Activated CD8-positive, alpha-beta memory T cell treated with anti-CD3 and anti-CD28 coated beads, Interleukin-2, amount 10 ng/mL, durations not matched to agents 7 days and 5 days (primary cell): ENCODE data around the gene SLC38A10. TPM values are rescaled to one million over a fixed set of nuclear protein-coding genes. Genes with fewer than 3 reads are reported as not detected.

Source experiments
- ATAC-seq: fragments of 150-1000 bp; cut with Tn5 transposase; one replicate; pipeline ENCODE4 v1.10.0; 2021; ENCODE audit warnings: moderate library complexity
- CTCF ChIA-PET: fragments of 350-600 bp; sonication (Branson Sonifier 250); formaldehyde crosslinking; loops from one replicate; lab custom pipeline; 2021; ENCODE audit warnings: antibody characterized with exemption; lab: Charles Lee
- DNase-seq: peaks from one replicate; pipeline ENCODE4 v3.0.0-alpha.2; 2020
- H3K27ac Mint-ChIP-seq: one replicate; pipeline ENCODE4 v1.8.0; 2021; ENCODE audit warnings: mild to moderate bottlenecking, mixed read lengths
- H3K27me3 Mint-ChIP-seq: one replicate; pipeline ENCODE4 v1.8.0; 2021; ENCODE audit warnings: mixed read lengths
- H3K36me3 Mint-ChIP-seq: one replicate; pipeline ENCODE4 v1.8.0; 2021; ENCODE audit warnings: mild to moderate bottlenecking, mixed read lengths
- H3K4me1 Mint-ChIP-seq: one replicate; pipeline ENCODE4 v1.8.0; 2021; ENCODE audit warnings: mixed read lengths
- H3K4me3 Mint-ChIP-seq: one replicate; pipeline ENCODE4 v1.8.0; 2021; ENCODE audit warnings: mild to moderate bottlenecking, moderate library complexity, mixed read lengths
- H3K9me3 Mint-ChIP-seq: one replicate; pipeline ENCODE4 v1.8.0; 2022; ENCODE audit warnings: low read depth, mixed read lengths
- total RNA-seq, 2 experiments: library from RNA; stranded (reverse); gene quantifications; one replicate each; pipeline ENCODE4 v1.2.3, GENCODE V29; 2021

The SLC38A10 gene
- total RNA-seq, 2 experiments from 2014 or later, result 81.7 to 88.7 TPM

DNA sequence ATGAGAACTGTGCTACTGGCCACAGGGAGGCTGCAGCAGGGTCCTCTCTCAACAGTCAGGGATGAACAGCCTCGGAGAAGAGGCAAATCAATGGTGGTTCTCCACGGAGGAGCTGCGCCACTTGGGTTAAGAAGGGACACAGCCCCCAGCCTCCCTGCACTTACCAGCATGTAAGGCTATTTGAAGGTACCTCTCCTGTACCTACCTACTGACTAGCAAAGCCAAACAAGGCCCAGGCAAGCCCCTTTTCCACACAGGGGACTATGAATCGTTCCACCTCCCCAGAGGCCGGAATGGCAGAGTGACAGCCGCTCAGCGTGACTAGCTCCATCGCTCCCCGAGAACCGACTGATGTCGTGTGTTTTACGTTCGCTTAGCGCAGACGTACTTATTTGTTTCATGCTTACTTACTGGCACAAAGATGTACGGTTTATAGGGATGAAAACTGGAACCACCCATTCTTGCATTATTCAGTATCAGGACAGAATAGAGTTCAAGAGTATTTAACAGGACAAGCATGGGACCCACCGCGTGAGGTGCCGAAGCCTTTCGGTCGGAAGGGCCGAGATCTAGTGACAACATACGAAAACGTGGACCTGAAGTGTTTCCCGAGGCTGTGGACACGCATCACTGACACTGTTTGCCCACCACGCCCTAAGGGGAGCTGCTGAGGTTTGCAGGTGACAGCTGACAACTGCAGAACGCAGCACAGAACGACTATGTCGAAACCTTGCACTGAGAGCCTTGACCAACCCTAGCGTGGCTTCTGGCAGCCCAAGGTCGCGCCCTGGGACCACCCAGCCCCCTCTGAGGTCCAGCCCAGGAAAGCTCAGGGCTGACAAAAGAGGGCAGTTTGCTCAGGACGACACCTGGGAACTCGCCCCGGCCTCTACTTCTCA is 57.3 kb downstream of the SLC38A10 start:
- Mint-ChIP-seq H3K4me3 (peak overlapping the region; percentile 76), H3K27ac (peak overlapping the region; percentile 32), H3K27me3 (no peaks in the 10 kb centered on the region), H3K9me3 (no peaks in the 10 kb centered on the region), H3K4me1 (peaks cover 35% of the 10 kb centered on the region), H3K36me3 (peaks cover 4% of the 10 kb centered on the region)
- CTCF ChIA-PET, result interaction anchor here (1.0 to 1.7 kb wide), 9 partner anchors 9 to 811 kb away, joined by 3 to 8 read pairs (median 5); partner anchors contain the start of gene CEP131
- ATAC-seq (no peak), DNase-seq (no peak)

DNA sequence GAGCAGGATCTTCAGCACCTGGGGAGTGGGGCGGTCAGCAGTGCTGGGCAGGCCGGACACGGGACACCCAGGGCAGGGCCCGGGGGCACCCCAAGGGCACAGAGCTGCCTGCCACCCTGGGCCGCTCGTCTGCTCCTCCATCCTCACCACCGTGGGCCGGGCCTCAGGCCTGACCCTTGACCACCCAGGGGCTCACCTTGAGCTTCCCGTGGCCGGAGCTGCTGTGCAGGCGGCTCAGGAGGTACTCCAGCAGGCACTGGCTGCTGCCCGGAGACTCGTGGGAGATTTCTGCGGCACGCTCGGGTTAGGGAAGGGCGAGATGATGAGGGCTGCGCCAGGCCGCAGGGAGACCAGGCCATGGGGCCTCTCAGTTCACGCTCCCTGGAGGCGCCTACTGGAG is 58.3 kb downstream of the SLC38A10 start:
- H3K36me3 Mint-ChIP-seq, result peaks cover 4% of the 10 kb centered on the region
- H3K4me3 Mint-ChIP-seq, result no peak overlapping the region
- H3K27me3 Mint-ChIP-seq, result no peaks in the 10 kb centered on the region
- CTCF ChIA-PET, result no interaction called here
- no peak overlapping the region for H3K27ac Mint-ChIP-seq
- ATAC-seq, result no peak
- no peak for DNase-seq
- H3K4me1 Mint-ChIP-seq, result peaks cover 29% of the 10 kb centered on the region
- no peaks in the 10 kb centered on the region for H3K9me3 Mint-ChIP-seq

DNA sequence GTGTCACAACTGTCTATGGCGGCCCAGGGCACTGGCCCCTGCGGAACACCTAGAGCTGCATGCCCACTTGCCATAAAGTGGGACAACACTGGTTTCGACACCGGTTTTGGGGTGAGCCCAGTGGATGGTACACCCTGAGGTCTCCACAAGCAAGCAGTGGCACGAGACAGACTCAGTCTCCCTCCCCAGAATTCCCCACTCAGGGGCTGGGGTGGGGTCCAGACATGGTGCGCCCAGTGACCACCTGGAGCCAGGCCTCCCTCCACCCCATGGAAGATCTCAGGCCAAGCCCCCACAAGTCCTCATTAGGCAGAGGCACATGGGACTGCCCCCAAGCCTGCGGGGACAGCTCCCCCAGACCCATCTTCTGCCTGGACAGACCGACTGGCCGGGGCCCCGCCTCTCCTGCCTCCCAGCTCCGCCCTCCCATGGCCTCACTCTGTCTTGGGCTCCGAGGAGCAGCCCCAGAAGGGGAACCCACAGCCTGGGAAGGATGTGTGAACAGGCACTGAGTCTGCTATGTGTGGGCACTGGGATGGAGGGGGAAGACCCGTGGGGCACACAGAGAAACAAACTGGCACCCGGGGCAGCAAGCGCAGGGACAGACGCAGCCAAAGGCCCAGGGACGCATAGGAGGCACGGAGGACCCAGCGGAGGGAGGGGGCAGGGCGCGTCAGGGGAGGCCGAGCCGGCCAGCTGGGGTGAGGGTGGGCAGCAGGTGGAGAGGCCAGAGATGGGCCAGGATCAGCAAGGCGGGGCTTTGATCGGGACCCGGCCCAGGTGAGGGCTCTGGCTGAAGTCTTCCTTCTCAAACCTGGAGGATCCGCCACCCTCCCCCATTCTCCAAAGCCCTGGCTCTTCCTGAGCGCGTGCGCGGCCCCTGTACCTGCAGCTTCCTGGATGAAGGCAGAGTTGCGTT is 59.0 kb downstream of the SLC38A10 start:
- Mint-ChIP-seq H3K27me3 (no peaks in the 10 kb centered on the region), H3K36me3 (peaks cover 5% of the 10 kb centered on the region), H3K27ac (no peak overlapping the region), H3K4me1 (peaks cover 22% of the 10 kb centered on the region), H3K4me3 (no peak overlapping the region), H3K9me3 (no peaks in the 10 kb centered on the region)
- DNase-seq (no peak), ATAC-seq (no peak)
- CTCF ChIA-PET, result no interaction called here

DNA sequence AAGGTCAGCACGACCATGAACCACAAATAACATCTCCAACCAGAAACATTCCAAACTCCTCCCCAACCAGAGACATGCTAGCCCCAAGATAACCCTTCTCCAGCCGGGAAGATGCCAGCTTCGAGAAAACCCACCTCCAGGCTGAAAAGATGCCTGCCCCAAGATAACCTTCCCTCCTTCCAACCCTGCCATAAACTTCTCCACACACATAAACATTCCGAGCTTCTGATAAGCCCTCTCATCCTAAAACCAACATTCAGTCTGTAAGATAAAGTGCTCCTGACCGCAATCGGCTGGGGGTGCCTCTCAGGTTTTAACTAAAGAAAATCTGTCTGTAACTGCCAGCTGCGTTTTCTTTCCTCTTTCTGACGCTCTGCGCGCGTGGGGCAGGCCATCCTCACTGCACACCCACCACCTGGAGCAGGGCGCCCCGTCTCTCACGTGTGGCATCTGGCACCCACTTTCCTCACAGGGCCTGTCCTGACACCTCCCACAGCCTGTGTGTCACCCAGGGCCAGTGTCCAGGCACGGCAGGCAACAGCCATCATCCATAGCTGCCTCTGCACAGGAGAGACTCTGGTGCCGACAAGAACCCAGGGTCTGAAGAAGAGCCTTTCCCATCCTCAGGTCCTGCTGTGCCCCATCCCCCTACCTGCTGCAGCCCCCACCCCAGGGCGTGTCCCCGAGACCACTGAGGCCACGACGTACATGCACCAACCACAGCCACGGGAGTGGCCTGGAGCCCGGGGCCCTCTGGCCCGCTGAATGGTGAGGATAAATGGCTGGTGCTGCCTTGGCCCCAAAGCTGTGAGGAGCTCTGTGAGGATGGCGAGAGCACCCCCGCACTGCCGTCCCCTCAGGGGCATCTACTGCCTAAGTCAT is 59.9 kb downstream of the SLC38A10 start:
- Mint-ChIP-seq H3K36me3 (peaks cover 7% of the 10 kb centered on the region), H3K4me3 (no peak overlapping the region), H3K27ac (no peak overlapping the region), H3K27me3 (no peaks in the 10 kb centered on the region), H3K4me1 (peaks cover 16% of the 10 kb centered on the region), H3K9me3 (no peaks in the 10 kb centered on the region)
- ATAC-seq (no peak), DNase-seq (no peak)
- CTCF ChIA-PET, result interaction anchor here (0.5 kb wide), 1 partner anchor 832 kb away, joined by 3 read pairs; no protein-coding TSS in a partner anchor

DNA sequence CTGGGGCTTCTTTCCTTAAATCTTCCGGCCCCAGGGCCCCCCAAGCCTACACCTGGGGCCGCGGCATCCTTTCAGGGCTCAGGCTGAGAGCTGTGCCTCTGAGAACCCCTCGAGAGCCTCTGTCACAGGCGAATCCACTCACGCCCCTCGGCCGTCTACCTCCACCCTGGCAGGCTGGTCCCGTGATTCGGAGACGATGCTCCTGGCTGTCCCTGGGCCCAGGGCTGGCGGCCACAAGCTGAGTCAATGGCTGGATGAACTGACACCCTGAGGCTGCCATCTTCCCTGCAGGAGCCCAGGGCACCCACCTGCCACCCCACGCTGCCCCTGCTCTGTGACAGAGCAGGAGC is 60.6 kb downstream of the SLC38A10 start:
- ATAC-seq (no peak), DNase-seq (no peak)
- Mint-ChIP-seq H3K27ac (no peak overlapping the region), H3K27me3 (no peaks in the 10 kb centered on the region), H3K4me3 (no peak overlapping the region), H3K9me3 (no peaks in the 10 kb centered on the region), H3K36me3 (peaks cover 9% of the 10 kb centered on the region), H3K4me1 (peaks cover 12% of the 10 kb centered on the region)
- CTCF ChIA-PET, result interaction anchor here (0.5 kb wide), 1 partner anchor 831 kb away, joined by 3 read pairs; no protein-coding TSS in a partner anchor

DNA sequence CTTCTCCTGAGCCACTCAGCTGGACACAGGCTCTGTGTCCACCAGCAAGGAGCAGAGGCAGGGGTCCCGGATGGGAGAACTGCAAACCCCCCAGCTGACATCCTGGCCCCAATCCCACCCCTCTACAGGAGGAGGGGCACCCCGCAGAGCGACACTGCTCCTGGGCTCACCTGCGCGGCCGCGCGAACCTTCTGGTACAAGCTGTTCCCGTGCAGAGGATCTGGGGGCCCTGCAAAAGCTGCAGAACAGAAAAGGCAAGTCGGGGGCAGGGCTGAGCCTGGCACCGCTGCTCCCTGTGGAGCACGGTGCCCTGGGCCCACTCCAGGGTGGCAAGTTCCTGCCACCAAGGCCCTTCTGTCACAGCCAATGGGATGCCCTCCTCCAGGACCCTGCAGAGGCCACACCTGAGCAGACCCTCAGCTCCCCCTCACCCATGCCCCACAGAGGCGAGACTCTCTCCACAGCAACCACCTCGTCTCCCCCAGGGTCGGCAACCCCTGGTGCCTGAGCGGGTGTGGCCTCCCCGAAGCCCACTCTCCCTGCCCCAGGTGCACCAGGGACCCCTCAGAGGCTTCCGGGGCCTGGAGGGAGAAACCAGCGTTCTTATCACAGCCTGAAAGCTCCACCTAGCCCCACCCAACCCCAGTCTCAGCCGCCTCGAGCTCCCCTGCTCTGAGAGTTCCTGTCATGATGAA is 61.1 kb downstream of the SLC38A10 start:
- Mint-ChIP-seq H3K4me1 (peaks cover 12% of the 10 kb centered on the region), H3K4me3 (no peak overlapping the region), H3K36me3 (peaks cover 9% of the 10 kb centered on the region), H3K27me3 (no peaks in the 10 kb centered on the region), H3K9me3 (no peaks in the 10 kb centered on the region), H3K27ac (no peak overlapping the region)
- CTCF ChIA-PET, result no interaction called here
- ATAC-seq (no peak), DNase-seq (no peak)

DNA sequence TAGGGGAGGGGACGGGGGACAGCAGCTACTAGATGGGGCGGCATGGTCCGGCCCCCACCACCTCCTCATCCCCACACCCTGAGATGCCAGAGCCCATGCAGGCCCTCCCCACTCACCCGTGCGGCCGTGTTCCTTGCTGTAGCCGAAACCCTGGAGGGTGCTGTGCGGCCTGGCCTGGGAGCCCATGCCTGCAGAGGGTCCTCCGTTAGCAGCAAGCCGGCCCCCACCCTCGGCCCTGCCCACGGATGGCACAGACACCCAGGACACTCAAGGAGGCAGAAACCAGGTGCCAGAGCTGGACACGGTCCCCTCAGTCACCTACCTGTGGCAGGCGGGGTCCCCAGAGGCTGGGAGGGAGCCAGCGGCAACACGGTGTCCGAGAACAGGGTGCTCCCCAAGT is 61.8 kb downstream of the SLC38A10 start:
- no peak for ATAC-seq

DNA sequence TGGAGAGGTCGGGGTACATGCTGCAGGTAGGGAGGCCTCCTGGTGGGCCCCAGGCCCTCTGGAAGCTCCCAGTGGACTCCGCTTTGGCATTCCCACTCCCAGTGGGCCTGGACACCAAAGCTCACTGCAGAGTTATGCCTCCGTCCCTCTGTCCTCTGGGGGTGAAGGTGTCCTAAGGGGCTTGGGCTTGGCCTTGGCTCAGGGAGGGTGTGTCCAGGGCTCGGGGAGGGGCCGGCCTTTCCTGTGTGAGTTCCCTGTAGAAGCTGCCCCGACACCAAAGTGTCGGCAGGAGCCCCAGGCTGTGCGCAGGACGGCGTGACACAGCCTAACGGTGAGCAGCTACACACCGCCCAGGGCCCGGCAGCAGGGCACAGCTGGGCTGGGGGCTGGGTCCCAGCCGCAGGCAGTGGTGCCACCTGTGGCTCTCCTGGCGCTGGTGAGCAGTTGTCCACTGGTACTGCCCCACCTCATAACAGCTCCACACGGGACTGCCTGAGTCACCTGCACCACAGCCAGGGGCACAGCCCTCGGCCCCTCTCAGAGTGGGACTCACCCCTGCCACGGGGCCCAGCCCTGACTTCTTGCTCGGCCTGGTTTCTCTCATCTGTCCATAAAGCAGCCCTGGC is 62.4 kb downstream of the SLC38A10 start:
- H3K4me3 Mint-ChIP-seq, result no peak overlapping the region
- H3K4me1 Mint-ChIP-seq, result peaks cover 11% of the 10 kb centered on the region
- H3K36me3 Mint-ChIP-seq, result peaks cover 9% of the 10 kb centered on the region
- H3K9me3 Mint-ChIP-seq, result no peaks in the 10 kb centered on the region
- ATAC-seq (no peak), DNase-seq (no peak)
- H3K27ac Mint-ChIP-seq, result no peak overlapping the region
- CTCF ChIA-PET, result no interaction called here
- H3K27me3 Mint-ChIP-seq, result no peaks in the 10 kb centered on the region

More for the DNA sequence above, 61.8 kb downstream of the SLC38A10 start:
- H3K27ac Mint-ChIP-seq, result no peak overlapping the region
- peaks cover 12% of the 10 kb centered on the region for H3K4me1 Mint-ChIP-seq
- no peaks in the 10 kb centered on the region for H3K9me3 Mint-ChIP-seq
- no peak overlapping the region for H3K4me3 Mint-ChIP-seq
- CTCF ChIA-PET, result no interaction called here
- DNase-seq, result no peak
- no peaks in the 10 kb centered on the region for H3K27me3 Mint-ChIP-seq
- H3K36me3 Mint-ChIP-seq, result peaks cover 9% of the 10 kb centered on the region

DNA sequence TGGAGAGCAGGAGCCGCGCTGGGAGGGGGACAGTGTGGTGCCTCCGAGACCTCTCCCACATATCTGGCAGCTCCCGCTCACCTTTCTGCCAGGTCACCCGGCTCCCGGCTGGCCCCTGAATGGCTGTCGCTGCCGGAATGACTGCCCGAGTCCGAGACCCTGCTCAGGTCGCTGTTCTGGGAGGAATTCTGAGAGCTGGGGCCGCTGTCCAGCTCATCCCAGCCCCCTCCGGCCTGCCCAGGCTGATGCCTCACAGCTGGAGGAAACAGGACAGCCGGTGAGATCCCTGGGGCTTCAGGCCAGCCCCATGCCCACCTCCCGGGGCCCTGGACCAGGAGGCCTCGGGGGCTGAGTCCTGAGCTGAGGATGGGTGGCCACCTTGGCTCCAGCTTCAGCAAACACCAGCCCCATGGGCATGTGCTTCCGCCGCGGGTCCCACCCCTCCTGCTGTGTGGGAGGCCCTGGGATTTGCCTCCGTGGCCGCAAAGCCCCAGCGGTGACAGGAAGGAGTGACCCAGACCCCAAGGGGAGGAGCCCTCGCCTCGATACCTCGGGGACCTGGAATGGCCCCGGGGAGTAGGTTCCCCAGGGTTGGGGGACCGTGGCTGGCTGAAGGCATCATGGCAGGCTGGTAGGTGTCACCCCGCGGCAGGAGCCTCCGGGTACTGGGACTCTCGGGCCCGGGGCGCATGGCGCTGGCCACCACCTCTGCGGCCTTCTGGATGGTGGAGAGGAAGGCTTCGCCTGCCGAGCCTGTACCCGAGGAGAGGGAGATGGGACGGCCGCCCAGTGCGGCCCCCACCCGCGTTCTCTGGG is 63.1 kb downstream of the SLC38A10 start:
- peaks cover 9% of the 10 kb centered on the region for H3K36me3 Mint-ChIP-seq
- peaks cover 7% of the 10 kb centered on the region for H3K4me1 Mint-ChIP-seq
- H3K27ac Mint-ChIP-seq, result no peak overlapping the region
- no peaks in the 10 kb centered on the region for H3K9me3 Mint-ChIP-seq
- no peak for DNase-seq
- no peak overlapping the region for H3K4me3 Mint-ChIP-seq
- CTCF ChIA-PET, result interaction anchor here (0.5 kb wide), 1 partner anchor 91 kb away, joined by 3 read pairs; no protein-coding TSS in a partner anchor
- ATAC-seq, result no peak
- no peaks in the 10 kb centered on the region for H3K27me3 Mint-ChIP-seq

DNA sequence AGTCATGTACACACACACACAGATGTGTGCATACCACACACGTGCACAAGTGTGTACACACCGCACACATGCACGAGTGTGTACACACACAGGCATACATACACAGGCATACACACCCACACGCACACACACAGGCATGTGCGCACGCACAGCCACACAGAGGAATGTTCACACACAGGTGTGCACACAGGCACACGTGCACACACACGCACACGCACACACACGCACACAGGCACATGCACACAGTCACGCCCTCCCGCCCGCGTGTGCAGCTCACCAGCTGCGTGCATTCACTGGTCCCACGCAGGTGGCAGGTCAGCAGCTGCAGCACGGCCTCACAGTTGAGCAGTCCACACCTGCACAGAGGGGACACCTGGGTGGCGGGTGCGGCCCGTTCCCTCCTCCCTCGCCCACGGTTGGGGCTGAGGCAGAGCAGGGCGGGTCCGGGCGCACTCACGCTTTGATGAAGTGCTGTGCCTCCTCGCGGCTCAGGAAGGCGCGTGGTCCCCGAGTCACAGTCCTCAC is 63.9 kb downstream of the SLC38A10 start:
- ATAC-seq (no peak), DNase-seq (no peak)
- H3K4me1 Mint-ChIP-seq, result peaks cover 7% of the 10 kb centered on the region
- no peak overlapping the region for H3K4me3 Mint-ChIP-seq
- no peaks in the 10 kb centered on the region for H3K27me3 Mint-ChIP-seq
- no peaks in the 10 kb centered on the region for H3K9me3 Mint-ChIP-seq
- H3K27ac Mint-ChIP-seq, result no peak overlapping the region
- CTCF ChIA-PET, result interaction anchor here (0.5 kb wide), 1 partner anchor 92 kb away, joined by 3 read pairs; no protein-coding TSS in a partner anchor
- peaks cover 9% of the 10 kb centered on the region for H3K36me3 Mint-ChIP-seq
